GM18907 (cell line): ENCODE results near the gene SDK2.
"Not testable (repeated sequence)": the region's sequence is repeated elsewhere in the genome, so short reads cannot be mapped to it uniquely, and the experiment has no call there.

Experiments used
- ATAC-seq: cut with Tn5 transposase; IDR thresholded peaks from one replicate; pipeline ENCODE4 v1.9.1; 2021; ENCODE audit warnings: mild to moderate bottlenecking, moderate library complexity; ENCODE audit not compliant: unreplicated experiment

The SDK2 gene

GRCh38 chr17:73464447-73464846 is 179.8 kb downstream of the SDK2 start:
- ATAC-seq, result no peak

- no peak for ATAC-seq
Measured at GRCh38 chr17:73463821-73464220, 180.4 kb downstream of the SDK2 start.

- ATAC-seq, result no peak
Measured at GRCh38 chr17:73462823-73463222, 181.4 kb downstream of the SDK2 start.

GRCh38 chr17:73459980-73460379 is 184.3 kb downstream of the SDK2 start:
- ATAC-seq, result no peak

- ATAC-seq, result no peak
Measured at GRCh38 chr17:73455767-73456166, 188.5 kb downstream of the SDK2 start.

- ATAC-seq, result no peak
Measured at GRCh38 chr17:73455050-73455687, 189.1 kb downstream of the SDK2 start.

- ATAC-seq, result not testable (repeated sequence)
Measured at GRCh38 chr17:73453494-73453893, 190.8 kb downstream of the SDK2 start.

- ATAC-seq, result no peak
Measured at GRCh38 chr17:73453090-73453489, 191.2 kb downstream of the SDK2 start.

- ATAC-seq, result no peak
Measured at GRCh38 chr17:73452009-73452408, 192.2 kb downstream of the SDK2 start.

- no peak for ATAC-seq
Measured at GRCh38 chr17:73447319-73447718, 196.9 kb downstream of the SDK2 start.

- no peak for ATAC-seq
Measured at GRCh38 chr17:73446617-73447016, 197.6 kb downstream of the SDK2 start.

GRCh38 chr17:73445466-73445865 is 198.8 kb downstream of the SDK2 start:
- no peak for ATAC-seq

GRCh38 chr17:73444021-73444420 is 200.2 kb downstream of the SDK2 start:
- ATAC-seq, result no peak

GRCh38 chr17:73439597-73439996 is 204.6 kb downstream of the SDK2 start:
- ATAC-seq, result no peak

GRCh38 chr17:73437826-73438225 is 206.4 kb downstream of the SDK2 start:
- no peak for ATAC-seq

GRCh38 chr17:73436954-73437353 is 207.3 kb downstream of the SDK2 start:
- ATAC-seq, result no peak

- ATAC-seq, result no peak
Measured at GRCh38 chr17:73435412-73435811, 208.8 kb downstream of the SDK2 start.

GRCh38 chr17:73434154-73434553 is 210.1 kb downstream of the SDK2 start:
- ATAC-seq, result no peak

GRCh38 chr17:73433501-73433900 is 210.7 kb downstream of the SDK2 start:
- ATAC-seq, result no peak

GRCh38 chr17:73432624-73433190 is 211.5 kb downstream of the SDK2 start:
- ATAC-seq, result no peak

- no peak for ATAC-seq
Measured at GRCh38 chr17:73431401-73432205, 212.6 kb downstream of the SDK2 start.

- ATAC-seq, result no peak
Measured at GRCh38 chr17:73430848-73431247, 213.4 kb downstream of the SDK2 start.
